Fibroblast of gingiva (primary cell): ENCODE measurements around the gene NPBWR2.

ENCODE experiments used
- DNase-seq: peaks from one replicate; pipeline ENCODE4 v3.0.0-alpha.2; 2011; ENCODE audit warnings: low read depth

Gene NPBWR2

GRCh38 chr20:64056889-64057627, 50.3 kb downstream of the NPBWR2 start:
- DNase-seq = no peak

GRCh38 chr20:64056639-64056888, 50.8 kb downstream of the NPBWR2 start:
- DNase-seq = no peak

GRCh38 chr20:64055893-64056638, 51.3 kb downstream of the NPBWR2 start:
- no peak for DNase-seq

- DNase-seq = no peak
Observed at GRCh38 chr20:64055396-64055892, 51.9 kb downstream of the NPBWR2 start.

GRCh38 chr20:64053841-64054661, 53.3 kb downstream of the NPBWR2 start:
- no peak for DNase-seq
